T-helper 1 cell treated with Interleukin-12 subunit alpha and Interleukin-12 subunit beta and Interleukin-4 antibody, amounts not matched to agents 30 μg/mL and 1 μg/mL, for 36 hours (primary cell): ENCODE measurements around the gene SELENOS.
A peak's percentile ranks its signal among the peaks of the same experiment; 100 is the strongest.

Experiments
- H3K27ac Mint-ChIP-seq: one replicate; pipeline ENCODE4 v1.8.0; 2021; ENCODE audit warnings: mild to moderate bottlenecking, mixed read lengths
- H3K27me3 Mint-ChIP-seq: one replicate; pipeline ENCODE4 v1.8.0; 2021; ENCODE audit warnings: low read depth, mixed read lengths
- H3K36me3 Mint-ChIP-seq: one replicate; pipeline ENCODE4 v1.8.0; 2021; ENCODE audit warnings: low read depth, mixed read lengths
- H3K4me1 Mint-ChIP-seq: one replicate; pipeline ENCODE4 v1.8.0; 2021; ENCODE audit warnings: low read depth, mixed read lengths
- H3K4me3 Mint-ChIP-seq: one replicate; pipeline ENCODE4 v1.8.0; 2021; ENCODE audit warnings: mild to moderate bottlenecking, moderate library complexity, mixed read lengths
- H3K9me3 Mint-ChIP-seq: one replicate; pipeline ENCODE4 v1.8.0; 2021; ENCODE audit warnings: mixed read lengths

The SELENOS gene

GRCh38 chr15:101252836-101253235, 24.4 kb downstream of the SELENOS start:
- Mint-ChIP-seq H3K36me3 (peaks cover 6% of the 10 kb centered on the region), H3K27me3 (no peaks in the 10 kb centered on the region), H3K4me1 (peaks cover 47% of the 10 kb centered on the region), H3K27ac (peak overlapping the region; percentile 94), H3K4me3 (peak overlapping the region; percentile 96), H3K9me3 (no peaks in the 10 kb centered on the region)

- Mint-ChIP-seq H3K4me1 (peaks cover 54% of the 10 kb centered on the region), H3K27ac (peak within 1 kb of the TSS; percentile 94), H3K27me3 (no peaks in the 10 kb centered on the region), H3K36me3 (peaks cover 13% of the 10 kb centered on the region), H3K4me3 (peak within 1 kb of the TSS; percentile 96), H3K9me3 (no peaks in the 10 kb centered on the region)
These were observed 25.2 kb downstream of the SELENOS start, which contains the start of gene CHSY1 for GRCh38 chr15:101251830-101252820. CHSY1 (minus strand) TSS chr15:101252048; CDS start chr15:101251456, 592 bp downstream.

GRCh38 chr15:101250873-101251829, 26.1 kb downstream of the SELENOS start:
- peaks cover 16% of the 10 kb centered on the region for H3K36me3 Mint-ChIP-seq
- peak overlapping the region; percentile 87 for H3K27ac Mint-ChIP-seq
- H3K27me3 Mint-ChIP-seq, result no peaks in the 10 kb centered on the region
- peaks cover 60% of the 10 kb centered on the region for H3K4me1 Mint-ChIP-seq
- H3K4me3 Mint-ChIP-seq, result peak overlapping the region; percentile 84
- no peaks in the 10 kb centered on the region for H3K9me3 Mint-ChIP-seq

- no peaks in the 10 kb centered on the region for H3K9me3 Mint-ChIP-seq
- peak overlapping the region; percentile 78 for H3K4me3 Mint-ChIP-seq
- peaks cover 19% of the 10 kb centered on the region for H3K36me3 Mint-ChIP-seq
- H3K27me3 Mint-ChIP-seq, result no peaks in the 10 kb centered on the region
- peaks cover 63% of the 10 kb centered on the region for H3K4me1 Mint-ChIP-seq
- peak overlapping the region; percentile 87 for H3K27ac Mint-ChIP-seq
These were observed 26.9 kb downstream of the SELENOS start for GRCh38 chr15:101250341-101250831.

GRCh38 chr15:101248274-101248673, 29.0 kb downstream of the SELENOS start:
- H3K4me3 Mint-ChIP-seq, result peak overlapping the region; percentile 64
- H3K4me1 Mint-ChIP-seq, result peaks cover 82% of the 10 kb centered on the region
- no peaks in the 10 kb centered on the region for H3K9me3 Mint-ChIP-seq
- H3K27me3 Mint-ChIP-seq, result no peaks in the 10 kb centered on the region
- peak overlapping the region; percentile 39 for H3K27ac Mint-ChIP-seq
- H3K36me3 Mint-ChIP-seq, result peaks cover 31% of the 10 kb centered on the region

- Mint-ChIP-seq H3K27me3 (no peaks in the 10 kb centered on the region), H3K9me3 (no peaks in the 10 kb centered on the region), H3K4me1 (peaks cover 83% of the 10 kb centered on the region), H3K36me3 (peaks cover 31% of the 10 kb centered on the region), H3K4me3 (peak overlapping the region; percentile 49), H3K27ac (peak overlapping the region; percentile 58)
These were observed 30.2 kb downstream of the SELENOS start for GRCh38 chr15:101246824-101247745.

GRCh38 chr15:101246391-101246790, 30.9 kb downstream of the SELENOS start:
- peak overlapping the region; percentile 49 for H3K4me3 Mint-ChIP-seq

GRCh38 chr15:101244889-101245668, 32.2 kb downstream of the SELENOS start:
- Mint-ChIP-seq H3K9me3 (no peaks in the 10 kb centered on the region), H3K36me3 (peaks cover 31% of the 10 kb centered on the region), H3K27me3 (no peaks in the 10 kb centered on the region), H3K27ac (peak overlapping the region; percentile 84), H3K4me3 (peak overlapping the region; percentile 49), H3K4me1 (peaks cover 89% of the 10 kb centered on the region)

More at GRCh38 chr15:101246391-101246790, 30.9 kb downstream of the SELENOS start:
- Mint-ChIP-seq H3K4me1 (peaks cover 90% of the 10 kb centered on the region), H3K27me3 (no peaks in the 10 kb centered on the region), H3K27ac (peak overlapping the region; percentile 58), H3K36me3 (peaks cover 34% of the 10 kb centered on the region), H3K9me3 (no peaks in the 10 kb centered on the region)

- Mint-ChIP-seq H3K27ac (peak overlapping the region; percentile 84), H3K4me1 (peaks cover 90% of the 10 kb centered on the region), H3K36me3 (peaks cover 31% of the 10 kb centered on the region), H3K27me3 (no peaks in the 10 kb centered on the region), H3K4me3 (peak overlapping the region; percentile 49), H3K9me3 (no peaks in the 10 kb centered on the region)
These were observed 33.1 kb downstream of the SELENOS start for GRCh38 chr15:101244036-101244781.

- peaks cover 35% of the 10 kb centered on the region for H3K36me3 Mint-ChIP-seq
- no peaks in the 10 kb centered on the region for H3K9me3 Mint-ChIP-seq
- peak overlapping the region; percentile 49 for H3K4me3 Mint-ChIP-seq
- H3K4me1 Mint-ChIP-seq, result peaks cover 93% of the 10 kb centered on the region
- H3K27me3 Mint-ChIP-seq, result no peaks in the 10 kb centered on the region
- H3K27ac Mint-ChIP-seq, result peak overlapping the region; percentile 84
These were observed 33.9 kb downstream of the SELENOS start for GRCh38 chr15:101243420-101243819.

- Mint-ChIP-seq H3K4me3 (peak overlapping the region; percentile 79), H3K27me3 (no peaks in the 10 kb centered on the region), H3K36me3 (peaks cover 36% of the 10 kb centered on the region), H3K27ac (peak overlapping the region; percentile 84), H3K9me3 (no peaks in the 10 kb centered on the region), H3K4me1 (peaks cover 89% of the 10 kb centered on the region)
These were observed 34.3 kb downstream of the SELENOS start for GRCh38 chr15:101242999-101243336.
